Stimulated activated CD4-positive, alpha-beta T cell treated with anti-CD3 and anti-CD28 coated beads, Interleukin-4, amount 100 ng/mL, for 1 hour (primary cell): ENCODE measurements around the gene SELENOI.

Experiments used
- DNase-seq: peaks from one replicate; pipeline ENCODE4 v3.0.0-alpha.2; 2020

SELENOI gene

GRCh38 chr2:26412091-26412673, 66.2 kb downstream of the SELENOI start:
- no peak for DNase-seq

- DNase-seq, result no peak
Observed at GRCh38 chr2:26414311-26414710, 68.4 kb downstream of the SELENOI start.

- no peak for DNase-seq
Observed at GRCh38 chr2:26421961-26422360, 76.0 kb downstream of the SELENOI start.

- DNase-seq, result no peak
Observed at GRCh38 chr2:26422947-26423629, 77.1 kb downstream of the SELENOI start.

- DNase-seq, result no peak
Observed at GRCh38 chr2:26423750-26424149, 77.8 kb downstream of the SELENOI start.

- DNase-seq, result no peak
Observed at GRCh38 chr2:26424221-26424620, 78.3 kb downstream of the SELENOI start.

- no peak for DNase-seq
Observed at GRCh38 chr2:26428846-26429245, 82.9 kb downstream of the SELENOI start.

GRCh38 chr2:26429779-26430578, 84.0 kb downstream of the SELENOI start:
- no peak for DNase-seq

GRCh38 chr2:26430826-26431225, 84.9 kb downstream of the SELENOI start:
- DNase-seq, result no peak

GRCh38 chr2:26432363-26432762, 86.4 kb downstream of the SELENOI start:
- no peak for DNase-seq

- DNase-seq, result no peak
Observed at GRCh38 chr2:26432859-26433258, 86.9 kb downstream of the SELENOI start.

- DNase-seq, result no peak
Observed at GRCh38 chr2:26435106-26435505, 89.2 kb downstream of the SELENOI start.

GRCh38 chr2:26438526-26438925, 92.6 kb downstream of the SELENOI start:
- DNase-seq, result no peak

- DNase-seq, result no peak
Observed at GRCh38 chr2:26438926-26439325, 93.0 kb downstream of the SELENOI start.

- DNase-seq, result no peak
Observed at GRCh38 chr2:26442301-26442700, 96.4 kb downstream of the SELENOI start.

GRCh38 chr2:26442707-26443106, 96.8 kb downstream of the SELENOI start:
- no peak for DNase-seq

GRCh38 chr2:26444236-26444635, 98.3 kb downstream of the SELENOI start:
- no peak for DNase-seq
